ENCODE measurements around the gene RTN4RL1. TPM values are rescaled to one million over a fixed set of nuclear protein-coding genes. Genes with fewer than 3 reads are reported as not detected.

Gene RTN4RL1
- total RNA-seq, 1 donor from 2014 or later = 0.47 TPM

GRCh38 chr17:1966274-1967086 is 58.7 kb downstream of the RTN4RL1 start:
- H3K4me3 Mint-ChIP-seq = no peak overlapping the region
- no peak for TF ChIP-seq CTCF (conservative IDR thresholded peaks at IDR 0.05)
- peak overlapping the region; percentile 19 for H3K27ac Mint-ChIP-seq (ENCODE audit: unreplicated experiment)
- no peaks in the 10 kb centered on the region for H3K36me3 Mint-ChIP-seq (ENCODE audit: low read depth)
- H3K27me3 Mint-ChIP-seq (ENCODE audit: low read depth) = peaks cover 49% of the 10 kb centered on the region
- peaks cover 17% of the 10 kb centered on the region for H3K4me1 Mint-ChIP-seq
- no peaks in the 10 kb centered on the region for H3K9me3 Mint-ChIP-seq
- DNase-seq (ENCODE audit: low read depth, low spot score) = no peak

- no peak for TF ChIP-seq CTCF (conservative IDR thresholded peaks at IDR 0.05)
- Mint-ChIP-seq H3K4me1 (peaks cover 24% of the 10 kb centered on the region), H3K9me3 (no peaks in the 10 kb centered on the region), H3K27me3 (ENCODE audit: low read depth) (peaks cover 49% of the 10 kb centered on the region), H3K27ac (ENCODE audit: unreplicated experiment) (peak overlapping the region; percentile 19), H3K4me3 (no peak overlapping the region), H3K36me3 (ENCODE audit: low read depth) (no peaks in the 10 kb centered on the region)
- no peak for DNase-seq (ENCODE audit: low read depth, low spot score)
Observed at GRCh38 chr17:1965556-1966273, 59.4 kb downstream of the RTN4RL1 start.

- TF ChIP-seq CTCF (conservative IDR thresholded peaks at IDR 0.05) = no peak
- Mint-ChIP-seq H3K27ac (ENCODE audit: unreplicated experiment) (no peak overlapping the region), H3K27me3 (ENCODE audit: low read depth) (peaks cover 36% of the 10 kb centered on the region), H3K4me3 (no peak overlapping the region), H3K9me3 (no peaks in the 10 kb centered on the region), H3K4me1 (peaks cover 46% of the 10 kb centered on the region), H3K36me3 (ENCODE audit: low read depth) (no peaks in the 10 kb centered on the region)
- DNase-seq (ENCODE audit: low read depth, low spot score) = no peak
Observed at GRCh38 chr17:1963250-1963649, 61.9 kb downstream of the RTN4RL1 start.

GRCh38 chr17:1961189-1961588 is 63.9 kb downstream of the RTN4RL1 start:
- no peaks in the 10 kb centered on the region for H3K9me3 Mint-ChIP-seq
- no peak overlapping the region for H3K4me3 Mint-ChIP-seq
- peaks cover 20% of the 10 kb centered on the region for H3K27me3 Mint-ChIP-seq (ENCODE audit: low read depth)
- no peak for TF ChIP-seq CTCF (conservative IDR thresholded peaks at IDR 0.05)
- DNase-seq (ENCODE audit: low read depth, low spot score) = no peak
- no peak overlapping the region for H3K27ac Mint-ChIP-seq (ENCODE audit: unreplicated experiment)
- H3K4me1 Mint-ChIP-seq = peaks cover 40% of the 10 kb centered on the region
- H3K36me3 Mint-ChIP-seq (ENCODE audit: low read depth) = no peaks in the 10 kb centered on the region

- no peak for DNase-seq (ENCODE audit: low read depth, low spot score)
- H3K4me1 Mint-ChIP-seq = peaks cover 34% of the 10 kb centered on the region
- no peak overlapping the region for H3K4me3 Mint-ChIP-seq
- TF ChIP-seq CTCF (conservative IDR thresholded peaks at IDR 0.05) = no peak
- H3K27me3 Mint-ChIP-seq (ENCODE audit: low read depth) = peaks cover 14% of the 10 kb centered on the region
- no peaks in the 10 kb centered on the region for H3K36me3 Mint-ChIP-seq (ENCODE audit: low read depth)
- peak overlapping the region; percentile 52 for H3K27ac Mint-ChIP-seq (ENCODE audit: unreplicated experiment)
- H3K9me3 Mint-ChIP-seq = no peaks in the 10 kb centered on the region
Observed at GRCh38 chr17:1960545-1960912, 64.6 kb downstream of the RTN4RL1 start.
